Measurements from ENCODE around the gene MYOCD. TPM values are rescaled to one million over a fixed set of nuclear protein-coding genes. Genes with fewer than 3 reads are reported as not detected.

MYOCD gene
- total RNA-seq, 2 donors from 2014 or later = 7.5 to 11.8 TPM

- H3K27ac ChIP-seq (ENCODE audit: low read depth, low read length) = no peak overlapping the region
- no peak for TF ChIP-seq CTCF (conservative IDR thresholded peaks at IDR 0.05)
These were observed 63.4 kb downstream of the MYOCD start for GRCh38 chr17:12729086-12729485.

DNA sequence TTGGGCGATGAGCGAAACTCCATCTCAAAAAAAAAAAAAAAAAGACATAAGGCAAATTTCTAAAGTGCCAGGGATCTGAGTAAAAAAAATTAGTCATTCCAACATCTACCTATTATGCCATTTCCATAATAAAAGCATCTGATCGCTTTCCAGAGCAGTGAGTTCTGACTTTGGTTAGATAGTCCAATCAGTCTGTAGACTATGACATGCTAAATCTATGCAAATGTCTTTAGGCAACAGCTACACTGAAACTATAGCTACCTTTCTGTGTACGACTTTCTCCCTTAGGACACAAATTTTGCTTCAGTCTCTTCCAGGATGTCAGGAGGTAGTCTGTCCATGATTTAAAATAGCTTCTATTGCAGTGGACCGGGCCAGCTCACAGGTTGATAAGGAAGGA is 64.7 kb downstream of the MYOCD start:
- no peaks in the 10 kb centered on the region for H3K9me3 ChIP-seq (ENCODE audit: control insufficient read depth, low read length)
- no peaks in the 10 kb centered on the region for H3K27me3 Mint-ChIP-seq (ENCODE audit: insufficient read depth)
- H3K27me3 ChIP-seq (ENCODE audit: control insufficient read depth, insufficient read depth, low read length, poor library complexity, severe bottlenecking) = no peaks in the 10 kb centered on the region
- WGBS, 2 experiments (ENCODE audit: insufficient coverage in 1 of 2, insufficient read length in 1 of 2) = 89 to 95% methylated on average over 3 of the region's 5 CpGs
- H3K36me3 ChIP-seq (ENCODE audit: control insufficient read depth, insufficient read depth, low read length) = peaks cover 34% of the 10 kb centered on the region
- H3K4me3 Mint-ChIP-seq = peak overlapping the region; percentile 25
- peaks cover 9% of the 10 kb centered on the region for H3K4me1 ChIP-seq (ENCODE audit: control insufficient read depth, insufficient read depth, low read length)
- peak overlapping the region; percentile 96 for H3K27ac Mint-ChIP-seq
- no peak for DNase-seq
- H3K9me3 Mint-ChIP-seq = no peaks in the 10 kb centered on the region
- peaks cover 26% of the 10 kb centered on the region for H3K4me1 Mint-ChIP-seq
- peak overlapping the region; percentile 22 for H3K27ac ChIP-seq (ENCODE audit: low read depth, low read length)
- peaks cover 4% of the 10 kb centered on the region for H3K36me3 Mint-ChIP-seq (ENCODE audit: low read depth)
- TF ChIP-seq CTCF (conservative IDR thresholded peaks at IDR 0.05) = no peak
- H3K4me3 ChIP-seq (ENCODE audit: low read length) = peak overlapping the region; percentile 1
- H3K9ac ChIP-seq (ENCODE audit: extremely low read depth, low read length, poor library complexity, severe bottlenecking) = peak overlapping the region; percentile 17

More at GRCh38 chr17:12729086-12729485, 63.4 kb downstream of the MYOCD start:
- no peak overlapping the region for H3K27ac Mint-ChIP-seq
- Histone ChIP-seq H3K9ac (ENCODE audit: extremely low read depth, low read length, poor library complexity, severe bottlenecking) (no peak overlapping the region), H3K36me3 (ENCODE audit: control insufficient read depth, insufficient read depth, low read length) (peaks cover 30% of the 10 kb centered on the region), H3K9me3 (ENCODE audit: control insufficient read depth, low read length) (no peaks in the 10 kb centered on the region), H3K4me1 (ENCODE audit: control insufficient read depth, insufficient read depth, low read length) (peaks cover 9% of the 10 kb centered on the region), H3K27me3 (ENCODE audit: control insufficient read depth, insufficient read depth, low read length, poor library complexity, severe bottlenecking) (no peaks in the 10 kb centered on the region), H3K4me3 (ENCODE audit: low read length) (no peak overlapping the region)
- no peak overlapping the region for H3K4me3 Mint-ChIP-seq
- 89 to 92% methylated on average over 1 to 5 of the region's 5 CpGs for WGBS, 2 experiments (ENCODE audit: insufficient coverage in 1 of 2, insufficient read length in 1 of 2)
- no peaks in the 10 kb centered on the region for H3K27me3 Mint-ChIP-seq (ENCODE audit: insufficient read depth)
- peaks cover 26% of the 10 kb centered on the region for H3K4me1 Mint-ChIP-seq
- H3K36me3 Mint-ChIP-seq (ENCODE audit: low read depth) = peaks cover 4% of the 10 kb centered on the region
- DNase-seq = no peak
- no peaks in the 10 kb centered on the region for H3K9me3 Mint-ChIP-seq

GRCh38 chr17:12730931-12731521 is 65.3 kb downstream of the MYOCD start:
- Histone ChIP-seq H3K9ac (ENCODE audit: extremely low read depth, low read length, poor library complexity, severe bottlenecking) (peak overlapping the region; percentile 17), H3K36me3 (ENCODE audit: control insufficient read depth, insufficient read depth, low read length) (peaks cover 33% of the 10 kb centered on the region), H3K27me3 (ENCODE audit: control insufficient read depth, insufficient read depth, low read length, poor library complexity, severe bottlenecking) (no peaks in the 10 kb centered on the region), H3K4me3 (ENCODE audit: low read length) (no peak overlapping the region), H3K27ac (ENCODE audit: low read depth, low read length) (peak overlapping the region; percentile 22), H3K9me3 (ENCODE audit: control insufficient read depth, low read length) (no peaks in the 10 kb centered on the region), H3K4me1 (ENCODE audit: control insufficient read depth, insufficient read depth, low read length) (peaks cover 9% of the 10 kb centered on the region)
- no peaks in the 10 kb centered on the region for H3K27me3 Mint-ChIP-seq (ENCODE audit: insufficient read depth)
- no peak for TF ChIP-seq CTCF (conservative IDR thresholded peaks at IDR 0.05)
- peak overlapping the region; percentile 25 for H3K4me3 Mint-ChIP-seq
- 29 to 43% methylated on average over 4 to 9 of the region's 10 CpGs for WGBS, 2 experiments (ENCODE audit: insufficient coverage in 1 of 2, insufficient read length in 1 of 2)
- peaks cover 5% of the 10 kb centered on the region for H3K36me3 Mint-ChIP-seq (ENCODE audit: low read depth)
- peak; percentile 98 for DNase-seq
- no peaks in the 10 kb centered on the region for H3K9me3 Mint-ChIP-seq
- peaks cover 26% of the 10 kb centered on the region for H3K4me1 Mint-ChIP-seq
- peak overlapping the region; percentile 96 for H3K27ac Mint-ChIP-seq

Data from endodermal cell (in vitro differentiated cells).